ENCODE data around the gene CD109.
"Not testable (repeated sequence)": the region's sequence is repeated elsewhere in the genome, so short reads cannot be mapped to it uniquely, and the experiment has no call there.

Gene CD109

DNA sequence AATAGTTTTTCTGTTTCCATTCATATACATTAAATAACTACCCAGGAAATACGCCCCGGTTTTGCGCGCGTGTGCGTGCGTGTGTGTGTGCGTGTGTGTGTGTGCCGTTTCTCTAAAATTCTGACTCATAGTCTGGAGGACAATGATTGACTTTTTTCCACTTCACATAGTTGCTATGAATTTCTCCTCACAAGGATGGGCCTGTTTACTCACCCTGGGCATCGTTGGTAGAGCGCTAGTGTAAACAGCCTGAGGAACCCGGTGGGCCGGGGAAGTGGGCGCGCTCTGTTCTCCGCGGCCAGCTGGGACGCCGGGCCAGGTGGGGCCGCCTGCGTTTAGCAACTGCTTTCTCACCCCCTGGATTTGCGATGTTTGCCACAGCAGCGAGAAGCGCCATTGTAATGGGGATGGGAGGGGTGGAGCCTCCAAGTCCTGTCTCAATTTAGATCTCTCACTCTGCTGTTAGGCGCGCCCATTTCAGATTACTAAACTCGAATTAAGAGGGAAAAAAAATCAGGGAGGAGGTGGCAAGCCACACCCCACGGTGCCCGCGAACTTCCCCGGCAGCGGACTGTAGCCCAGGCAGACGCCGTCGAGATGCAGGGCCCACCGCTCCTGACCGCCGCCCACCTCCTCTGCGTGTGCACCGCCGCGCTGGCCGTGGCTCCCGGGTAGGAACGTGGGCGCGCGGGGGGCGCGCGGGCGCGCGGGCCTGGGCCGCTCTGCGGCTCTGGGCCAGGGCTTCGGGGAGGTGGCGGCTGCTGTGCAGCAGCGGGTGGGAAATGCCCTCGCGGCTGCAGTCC, at the start of gene CD109:
CD109 (plus strand) TSS at position 585 of the 803 bp plus-strand sequence; CDS start at position 598, 13 bp downstream.
- DNase-seq (ENCODE audit: low spot score) = peak; percentile 19

DNA sequence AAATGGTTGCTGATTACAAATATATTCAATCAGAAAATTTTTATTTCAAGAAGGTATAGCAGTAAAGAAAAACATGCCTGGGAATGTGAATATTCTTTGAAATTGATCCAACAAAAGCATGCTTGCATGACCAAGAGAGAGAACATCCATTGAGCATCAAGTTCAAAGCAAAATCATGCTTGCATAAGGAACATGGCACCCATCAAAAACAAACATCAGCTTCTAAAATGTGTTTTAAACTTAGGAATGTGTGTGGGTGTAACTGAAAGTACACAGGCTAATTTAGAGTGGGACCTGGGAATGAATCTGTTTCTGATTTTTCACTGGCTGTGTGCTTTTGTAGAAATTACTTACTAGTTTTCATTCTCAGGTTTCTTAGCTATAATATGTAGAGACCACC, 47.8 kb upstream of the CD109 start:
- DNase-seq (ENCODE audit: low spot score) = no peak

DNA sequence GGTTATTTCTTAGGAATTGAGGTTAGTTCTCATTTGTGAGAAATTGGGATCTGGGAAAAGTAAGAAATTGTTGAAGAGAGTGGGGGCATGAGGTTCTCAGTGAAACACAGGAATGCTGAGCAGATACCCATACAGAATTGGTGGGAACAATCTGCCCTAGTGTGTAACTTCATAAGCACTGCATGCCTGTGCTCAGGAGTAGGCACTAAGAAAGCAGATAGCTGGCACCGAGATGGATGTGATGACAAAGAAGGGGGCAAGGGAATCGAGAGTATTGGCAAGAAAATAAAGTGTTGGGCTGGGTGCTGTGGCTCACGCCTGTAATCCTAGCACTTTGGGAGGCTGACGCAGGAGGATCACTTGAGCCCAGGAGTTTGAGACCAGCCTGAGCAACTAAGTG, 46.2 kb upstream of the CD109 start:
- no peak for DNase-seq (ENCODE audit: low spot score)

DNA sequence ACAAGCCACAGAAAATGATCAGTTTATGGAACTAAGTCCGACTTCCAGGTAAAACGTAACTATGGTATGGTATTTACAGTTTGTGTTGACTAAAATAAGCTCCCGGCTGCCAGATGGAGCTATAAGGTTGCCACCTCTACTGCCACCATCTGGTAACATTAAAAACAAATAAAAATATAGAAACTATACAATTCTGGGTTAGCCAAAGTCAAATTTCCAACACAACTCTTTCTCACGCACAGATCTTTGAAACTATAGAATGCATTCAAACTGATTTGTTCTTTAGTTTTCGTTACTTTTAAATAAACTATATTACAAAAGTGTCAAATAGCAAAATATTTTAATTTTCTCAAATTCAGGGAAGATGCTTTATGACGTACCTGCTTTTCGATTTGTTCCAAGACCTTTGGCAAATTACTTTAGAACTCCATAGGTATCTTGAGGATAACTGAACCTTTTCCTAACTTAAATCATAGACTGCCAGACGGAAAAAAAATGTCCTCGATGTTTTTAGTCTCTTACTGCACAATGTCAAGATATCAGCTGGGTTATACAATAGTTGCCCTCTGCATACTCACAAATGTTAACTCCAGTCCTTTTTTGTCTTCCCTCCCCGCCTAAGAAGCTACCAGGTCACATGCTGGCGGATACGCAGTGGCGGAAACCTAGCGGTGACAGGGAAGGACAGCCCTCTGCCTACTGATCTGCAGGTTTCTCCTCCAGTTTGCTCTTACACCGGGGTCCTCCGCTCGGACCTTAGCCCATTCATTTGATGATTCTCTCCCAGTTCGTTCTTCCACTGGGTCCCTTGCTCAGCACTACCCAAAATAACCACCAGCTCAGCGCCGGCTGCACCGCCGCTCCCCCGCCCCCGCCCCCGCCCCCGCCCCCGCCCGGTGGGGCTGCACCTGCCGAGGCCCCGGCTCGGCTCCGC, 43.1 kb upstream of the CD109 start:
- peak; percentile 82 for DNase-seq (ENCODE audit: low spot score)

DNA sequence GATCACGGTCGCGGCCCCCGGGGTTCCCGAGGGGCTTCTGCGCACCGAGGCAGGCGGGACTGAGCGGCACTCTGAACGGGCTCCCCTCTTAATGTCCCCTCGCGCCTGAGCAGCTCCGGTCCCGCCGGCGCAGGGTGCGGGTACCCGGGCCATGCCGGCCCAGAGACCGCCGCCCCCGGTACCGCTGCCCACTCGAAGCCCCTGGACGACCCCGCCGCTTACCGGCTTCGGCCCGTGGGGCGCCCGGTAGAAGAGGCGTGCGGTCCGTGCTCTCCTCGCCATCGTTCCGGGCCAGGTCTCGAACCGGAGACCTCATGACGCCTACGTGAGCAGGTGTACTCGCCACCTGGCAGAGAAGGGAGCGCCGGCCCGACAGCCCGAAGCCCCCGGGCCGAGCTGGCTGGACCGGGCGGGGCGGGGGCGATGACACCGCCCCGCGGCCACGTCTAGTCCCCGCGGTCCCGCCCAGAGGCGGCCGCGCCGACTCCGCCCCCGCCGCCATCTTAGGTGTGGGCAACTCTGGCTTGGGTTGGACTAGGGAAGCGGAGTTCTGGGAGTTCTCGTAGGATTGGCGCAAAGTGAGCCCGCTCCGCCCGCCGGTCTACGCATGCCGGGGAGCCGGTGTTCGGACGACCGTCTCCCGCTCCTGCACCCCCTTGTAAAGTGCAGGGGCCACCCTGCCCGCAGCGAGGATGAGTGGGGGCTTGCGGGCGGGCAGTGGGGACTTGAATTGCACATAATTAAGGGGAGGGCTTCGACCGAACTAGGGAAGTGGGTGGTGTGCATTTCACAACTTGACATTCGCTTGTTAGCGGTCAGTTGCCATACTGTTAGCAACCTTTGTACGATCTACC, 42.2 kb upstream of the CD109 start, which contains the start of gene SLC17A5:
SLC17A5 (minus strand) TSS at position 422 of the 854 bp plus-strand sequence; CDS start at position 316, 106 bp downstream.
- peak; percentile 93 for DNase-seq (ENCODE audit: low spot score)

DNA sequence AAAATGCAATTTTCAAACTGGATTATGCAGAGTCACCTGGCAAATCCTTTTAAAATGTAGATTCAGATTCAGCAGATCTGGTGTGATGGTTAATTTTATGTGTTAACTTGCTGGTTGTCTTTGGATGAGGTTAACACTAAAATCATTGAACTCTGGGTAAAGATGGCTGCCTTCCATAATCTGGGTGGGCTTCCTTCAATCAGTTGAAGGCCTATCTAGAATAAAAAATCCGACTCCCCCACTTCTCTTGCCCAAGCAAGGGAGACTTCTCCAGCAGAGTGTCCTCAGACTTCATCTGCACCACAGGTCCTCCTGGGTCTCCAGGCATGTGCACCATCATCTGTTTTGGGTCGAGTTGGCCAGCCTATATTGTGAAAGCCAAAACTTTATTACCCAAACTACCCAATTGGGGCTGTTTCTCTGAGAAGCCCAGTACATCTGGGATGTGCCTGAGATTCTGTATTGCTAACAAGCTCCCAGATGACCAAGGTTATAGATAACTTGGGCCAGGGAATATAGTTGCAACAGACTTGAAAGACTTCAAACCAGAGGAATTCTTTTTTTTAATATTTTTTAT, 40.6 kb upstream of the CD109 start:
- DNase-seq (ENCODE audit: low spot score) = no peak

DNA sequence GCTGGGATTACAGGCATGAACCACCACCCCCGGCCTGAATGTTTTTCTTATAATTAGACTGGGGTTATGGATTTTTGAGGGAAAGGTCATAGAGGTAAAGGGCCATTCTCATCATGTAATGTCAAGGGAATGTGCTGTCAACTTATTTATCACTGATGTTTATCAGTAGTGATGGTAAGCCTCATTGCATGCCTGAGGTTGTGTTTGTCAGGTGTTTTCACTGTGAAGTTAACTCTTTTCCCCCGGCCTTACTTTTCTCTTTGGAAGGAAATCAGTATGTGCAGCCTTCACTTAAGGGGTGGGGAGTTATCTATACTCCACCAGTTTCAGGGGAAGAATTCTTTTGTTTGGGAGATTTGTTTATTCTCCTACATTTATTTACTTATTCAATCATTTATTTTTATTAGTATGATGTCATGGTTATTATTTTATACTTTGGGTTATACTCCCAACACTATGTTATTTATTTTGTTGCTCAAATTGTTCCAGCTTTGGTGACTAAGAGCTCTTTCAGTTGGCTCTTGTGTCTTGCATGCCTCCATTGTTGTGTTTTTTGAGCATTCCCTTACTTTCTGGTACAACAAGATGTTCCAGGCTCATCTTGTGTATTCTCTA, 39.4 kb upstream of the CD109 start:
- no peak for DNase-seq (ENCODE audit: low spot score)

DNA sequence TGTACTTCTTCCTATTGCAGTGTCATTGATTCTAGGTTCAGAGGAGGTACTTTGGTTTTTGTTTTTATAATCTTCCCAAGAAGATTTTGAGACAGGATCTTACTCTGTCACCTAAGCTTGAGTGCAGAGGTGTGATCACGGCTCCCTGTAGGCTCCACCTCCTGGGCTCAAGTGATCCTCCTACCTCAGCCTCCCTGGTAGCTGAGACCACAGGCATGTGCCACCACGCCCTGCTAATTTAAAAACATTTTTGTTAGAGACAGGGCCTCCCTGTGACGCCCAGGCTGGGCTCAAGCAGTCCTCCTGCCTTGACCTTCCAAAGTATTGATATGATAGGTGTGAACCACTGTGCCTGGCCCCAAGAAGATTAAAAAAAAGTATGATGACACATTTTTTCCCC, 38.8 kb upstream of the CD109 start:
- no peak for DNase-seq (ENCODE audit: low spot score)

DNA sequence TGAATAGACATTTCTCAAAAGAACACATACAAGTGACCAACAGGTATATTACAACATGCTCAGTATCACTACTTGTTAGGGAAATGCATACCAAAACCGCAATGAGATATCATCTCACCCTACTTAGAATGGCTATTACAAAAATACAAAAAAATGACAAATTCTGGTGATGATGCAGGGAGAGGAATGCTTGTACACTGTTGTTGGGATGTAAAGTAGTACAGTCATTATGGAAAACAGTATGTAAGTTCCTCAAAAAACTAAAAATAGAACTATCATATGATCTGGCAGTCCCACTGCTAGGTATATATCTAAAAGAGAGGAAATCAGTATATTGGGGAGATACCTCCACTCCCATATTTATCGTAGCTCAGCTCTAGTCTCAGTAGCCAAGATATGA, 31.3 kb upstream of the CD109 start:
- no peak for DNase-seq (ENCODE audit: low spot score)

DNA sequence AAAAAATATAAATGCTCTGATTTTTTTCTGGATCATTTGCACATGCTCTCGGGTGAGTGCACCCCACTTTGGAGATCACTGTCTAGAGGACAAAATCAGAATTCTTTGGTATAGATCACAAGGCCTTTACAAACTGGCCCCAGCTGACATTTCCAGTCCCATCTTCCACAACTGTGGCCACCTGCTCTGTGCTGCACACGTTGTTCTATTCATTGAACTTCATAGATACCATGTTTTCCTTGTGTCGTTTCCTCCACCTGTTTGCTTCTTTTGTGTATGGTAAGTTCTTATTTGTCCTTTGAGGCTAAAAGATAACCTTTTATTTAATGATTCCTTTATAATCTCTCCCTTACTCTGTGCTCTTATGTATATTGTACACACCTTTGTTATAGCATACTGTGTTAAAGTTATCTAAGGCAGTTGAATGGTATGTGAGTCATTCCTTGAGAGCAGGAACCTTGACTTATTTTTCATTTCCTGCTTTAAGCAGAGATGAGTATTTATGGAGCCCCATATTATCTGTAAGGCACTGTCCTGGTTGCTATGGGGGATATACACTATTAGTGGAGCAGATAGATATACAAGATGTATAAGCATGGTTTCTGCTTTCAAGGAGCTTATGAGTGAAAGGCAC, 30.2 kb upstream of the CD109 start:
- no peak for DNase-seq (ENCODE audit: low spot score)

DNA sequence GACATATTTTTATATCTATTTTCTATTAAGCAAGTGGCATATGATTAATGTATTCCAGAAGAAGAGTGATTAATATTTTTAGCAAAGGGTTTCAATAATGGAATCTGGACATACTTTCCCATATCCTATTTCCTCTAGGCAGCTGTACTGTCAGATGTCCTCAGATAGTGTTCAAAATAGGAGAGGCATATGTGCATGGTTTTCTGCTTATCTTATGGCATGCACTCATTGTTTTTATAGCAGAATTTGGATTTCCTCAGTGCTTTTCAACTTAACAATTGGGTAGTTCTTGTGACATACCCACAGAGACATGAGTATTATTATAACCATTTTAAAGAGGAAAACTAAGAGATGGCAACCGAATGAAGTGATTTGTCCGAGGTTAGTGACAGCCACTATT, 29.6 kb upstream of the CD109 start:
- DNase-seq (ENCODE audit: low spot score) = no peak

DNA sequence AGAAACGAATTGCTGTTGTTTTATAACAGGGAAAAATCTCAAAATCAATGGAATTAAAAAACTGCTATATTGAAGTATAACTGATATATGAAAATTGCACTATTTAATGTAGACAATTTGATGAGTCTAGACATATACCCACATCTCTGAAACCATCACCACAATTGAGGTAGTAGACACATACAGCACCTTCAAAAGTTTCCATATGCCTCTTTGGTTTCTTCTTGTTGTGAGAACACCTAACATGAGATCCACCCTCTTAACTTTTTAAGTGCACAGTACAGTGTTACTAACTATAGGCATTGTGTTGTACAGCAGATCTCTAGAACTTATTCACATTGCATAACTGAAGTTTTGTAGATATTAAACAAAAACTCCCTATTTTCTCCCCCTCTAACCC, 28.2 kb upstream of the CD109 start:
- no peak for DNase-seq (ENCODE audit: low spot score)

DNA sequence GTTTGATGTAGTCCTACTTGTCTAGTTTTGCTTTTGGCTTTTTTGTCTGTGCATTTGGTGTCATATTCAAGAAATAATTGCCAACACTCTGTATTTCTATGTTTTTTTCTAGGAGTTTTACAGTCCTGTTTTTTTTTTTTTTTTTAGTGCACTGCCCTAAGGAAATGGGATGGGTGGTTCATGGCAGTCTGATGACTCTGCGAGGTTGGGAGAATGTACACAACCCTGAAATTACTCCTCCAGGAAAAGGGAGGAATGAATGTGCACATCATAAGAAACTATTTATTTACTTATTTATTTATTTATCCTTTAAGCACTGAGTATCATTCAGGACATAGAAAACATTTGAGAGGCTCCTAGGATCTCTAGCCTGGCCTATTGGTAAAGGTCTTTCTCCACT, 27.0 kb upstream of the CD109 start:
- no peak for DNase-seq (ENCODE audit: low spot score)

DNA sequence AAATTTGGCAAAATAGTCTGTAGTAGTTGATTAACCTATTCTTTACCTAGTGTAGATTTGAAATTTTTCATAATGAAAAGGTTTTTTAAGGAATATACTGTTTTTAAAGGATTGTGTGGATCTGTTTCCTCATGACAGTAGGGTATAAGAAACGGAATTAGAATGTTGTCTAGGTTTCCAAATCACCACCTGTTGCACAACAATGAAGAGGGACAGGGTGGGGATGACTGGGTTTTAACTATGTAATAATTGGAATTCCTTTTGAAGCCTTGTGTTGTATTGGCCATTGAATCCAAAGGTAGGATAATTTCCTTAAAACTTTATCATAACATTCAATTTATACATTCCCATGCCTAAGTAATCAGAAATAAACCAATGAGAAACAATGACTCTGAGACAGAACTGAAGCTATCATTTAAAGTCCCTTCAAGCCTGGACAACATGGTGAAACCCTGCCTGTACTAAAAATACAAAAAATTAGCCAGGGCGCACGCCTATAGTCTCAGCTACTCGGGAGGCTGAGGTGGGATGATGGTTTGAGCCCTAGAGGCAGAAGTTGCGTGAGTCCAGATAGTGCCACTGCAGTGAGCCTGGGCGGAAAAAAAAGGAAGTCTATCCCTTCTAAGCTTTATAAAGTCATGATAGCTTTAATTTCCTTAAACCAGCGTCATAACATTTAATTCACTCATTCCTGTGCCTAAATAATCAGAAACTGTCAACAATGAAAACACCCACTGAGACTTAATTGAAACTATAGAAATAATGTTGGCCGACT, 23.9 kb upstream of the CD109 start:
- no peak for DNase-seq (ENCODE audit: low spot score)

DNA sequence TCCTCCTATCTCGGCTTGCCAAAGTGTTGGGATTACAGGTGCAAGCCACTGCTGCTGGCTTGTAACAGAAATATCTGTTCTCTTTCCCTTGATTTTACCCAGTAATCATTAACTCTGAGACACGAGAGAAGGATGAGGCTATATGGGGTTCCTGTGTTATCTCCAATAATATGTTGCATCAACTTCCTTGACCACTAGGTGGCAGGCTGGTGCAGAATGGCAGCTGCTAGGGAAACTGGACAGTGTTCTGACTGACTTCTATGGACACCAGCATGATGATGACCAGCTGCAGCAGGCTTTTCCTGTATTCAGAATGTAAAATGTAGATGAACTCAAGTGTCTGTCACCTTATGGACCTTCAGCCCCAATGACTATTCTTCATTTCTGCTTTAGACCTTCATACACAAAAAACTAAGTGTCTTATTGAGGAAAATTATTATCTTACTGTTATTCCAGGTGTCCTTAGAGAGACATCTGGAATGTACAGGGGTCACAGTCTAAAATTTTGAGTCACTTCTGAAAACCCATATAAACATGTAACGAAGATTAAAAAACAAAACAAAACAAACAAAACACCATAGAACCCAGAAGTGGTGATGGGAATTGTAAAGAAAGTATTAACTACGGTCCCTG, 20.4 kb upstream of the CD109 start:
- peak; percentile 41 for DNase-seq (ENCODE audit: low spot score)

DNA sequence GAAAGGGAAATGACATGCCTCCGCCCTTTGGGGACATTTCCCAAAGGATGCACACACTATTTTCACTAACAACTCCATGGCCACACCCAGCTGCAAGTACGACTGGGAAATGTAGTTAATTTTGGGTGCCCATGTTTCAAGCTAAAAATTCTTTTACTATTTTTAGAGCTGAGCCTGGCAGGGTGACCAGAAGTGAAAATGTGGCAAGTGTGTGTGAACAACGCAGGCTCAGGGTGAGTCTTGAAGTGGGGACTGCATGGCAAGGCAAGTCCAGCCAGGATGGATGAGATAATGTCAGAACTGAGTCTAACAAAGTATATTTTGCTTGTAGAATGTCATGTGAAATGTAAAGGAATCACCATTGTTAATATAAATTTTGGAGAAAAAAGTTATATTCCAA, 17.0 kb upstream of the CD109 start:
- DNase-seq (ENCODE audit: low spot score) = no peak

DNA sequence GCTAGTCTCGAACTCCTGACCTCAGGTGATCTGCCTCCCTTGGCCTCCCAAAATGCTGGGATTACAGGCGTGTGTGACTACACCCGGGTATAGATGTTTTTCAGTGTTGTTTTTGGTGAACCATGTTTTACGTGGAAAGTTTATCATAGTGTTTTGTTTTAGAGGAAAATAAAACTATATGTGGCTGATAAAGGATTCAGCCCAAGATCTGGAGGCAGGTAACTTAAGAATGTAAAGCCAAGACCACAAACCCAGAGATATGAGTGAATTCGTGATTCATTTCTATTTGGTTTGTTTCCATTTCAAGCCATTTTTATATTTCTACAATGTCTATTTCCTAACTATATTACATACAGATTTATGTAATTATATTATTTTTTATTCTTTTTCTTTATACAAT, 16.2 kb upstream of the CD109 start:
- not testable (repeated sequence) for DNase-seq (ENCODE audit: low spot score)

DNA sequence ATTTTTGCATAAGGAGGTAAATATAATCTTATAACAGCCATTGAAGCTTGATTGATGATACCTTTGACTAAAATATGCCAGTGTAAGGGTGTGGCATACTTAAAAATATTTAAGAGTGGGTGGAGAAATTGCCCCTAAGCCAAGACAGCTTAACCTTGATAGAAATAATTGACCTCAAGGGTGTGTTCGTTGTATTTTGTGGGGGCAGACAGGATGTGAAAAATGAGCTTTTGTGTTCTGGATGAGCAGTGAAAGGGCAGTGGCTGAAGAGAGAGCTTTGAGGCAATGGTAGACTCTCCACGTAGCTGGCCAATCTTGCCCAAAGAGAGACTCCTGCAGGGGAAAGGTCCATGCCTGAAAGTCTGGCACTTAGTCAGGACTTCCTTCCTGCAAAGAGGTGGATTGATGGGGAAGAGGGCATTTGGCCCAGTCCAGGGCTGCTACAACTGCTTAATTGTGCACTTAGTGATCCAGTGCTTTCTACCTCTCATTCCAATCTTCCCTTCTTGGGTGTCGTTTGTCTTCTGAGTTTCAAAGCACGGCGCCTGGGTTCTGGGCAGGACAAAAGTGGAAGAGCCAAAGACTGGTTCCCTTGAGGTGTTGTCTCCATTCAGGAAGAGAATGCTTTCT, 15.6 kb upstream of the CD109 start:
- DNase-seq (ENCODE audit: low spot score) = no peak

DNA sequence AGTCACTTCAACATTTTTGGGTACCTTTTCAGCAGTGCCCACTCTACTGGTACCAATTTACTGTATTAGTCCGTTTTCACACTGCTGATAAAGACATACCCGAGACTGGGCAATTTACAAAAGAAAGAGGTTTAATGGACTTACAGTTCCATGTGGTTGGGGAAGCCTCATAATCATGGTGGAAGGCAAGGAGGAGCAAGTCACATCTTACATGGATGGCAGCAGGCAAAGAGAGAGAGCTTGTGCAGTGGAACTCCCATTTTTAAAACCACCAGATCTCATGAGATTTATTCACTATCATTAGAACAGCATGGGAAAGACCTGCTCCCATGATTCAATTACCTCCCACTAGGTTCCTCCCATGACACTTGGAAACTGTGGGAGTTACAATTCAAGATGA, 12.4 kb upstream of the CD109 start:
- DNase-seq (ENCODE audit: low spot score) = not testable (repeated sequence)

Measured in germinal center (tissue), 1 donor.